ENCODE results near the gene CR1. TPM values are rescaled to one million over a fixed set of nuclear protein-coding genes. Genes with fewer than 3 reads are reported as not detected.

Gene CR1
- polyA plus RNA-seq, 3 donors, result 11.3 to 30.8 (median 26.5) TPM

- Histone ChIP-seq H3K4me3 (replicated peaks in 1 of 3; ENCODE audit: low read depth in 2 of 3, low read length in 3 of 3) (no peak overlapping the region), H2AFZ (ENCODE audit: insufficient read depth, low read depth, low read length, poor library complexity, severe bottlenecking) (no peak overlapping the region), H3K36me3 (replicated peaks in 1 of 2; ENCODE audit: control insufficient read depth in 1 of 2, insufficient read depth in 2 of 2, low read length in 2 of 2) (no peaks in the 10 kb centered on the region), H3K79me2 (ENCODE audit: insufficient read depth, low read length) (no peaks in the 10 kb centered on the region), H3K27ac (ENCODE audit: low read depth in 1 of 2, low read length in 2 of 2) (no peak overlapping the region), H3K9me3 (replicated peaks in 1 of 2; ENCODE audit: control insufficient read depth in 1 of 2, insufficient read depth in 1 of 2, low read length in 2 of 2) (no peaks in the 10 kb centered on the region), H3K4me2 (replicated peaks; ENCODE audit: extremely low read depth, low read length, poor library complexity, severe bottlenecking) (no peak overlapping the region), H3K9ac (ENCODE audit: insufficient read depth, low read length, poor library complexity, severe bottlenecking) (no peak overlapping the region), H3K4me1 (ENCODE audit: control insufficient read depth in 1 of 2, insufficient read depth in 2 of 2, low read length in 2 of 2) (peaks cover 13 to 14% of the 10 kb centered on the region in 2 donors), H4K20me1 (ENCODE audit: insufficient read depth, low read length) (no peaks in the 10 kb centered on the region), H3K27me3 (ENCODE audit: control insufficient read depth in 2 of 2, insufficient read depth in 2 of 2, low read length in 2 of 2) (peaks cover 31 to 40% of the 10 kb centered on the region in 2 donors)
- no peak for DNase-seq
- no peak for TF ChIP-seq CTCF (IDR thresholded peaks at IDR 0.05)
- H3K27ac Mint-ChIP-seq, result no peak overlapping the region
- peaks cover 21 to 23% (median 22%) of the 10 kb centered on the region in 3 donors for H3K27me3 Mint-ChIP-seq (ENCODE audit: low read depth in 3 of 3)
- intact Hi-C loops (cut with micrococcal nuclease), result no loop called here
- peaks cover 0 to 9% of the 10 kb centered on the region in 2 donors for H3K36me3 Mint-ChIP-seq
- peaks cover 17% of the 10 kb centered on the region for H3K4me1 Mint-ChIP-seq
- H3K9me3 Mint-ChIP-seq, result peaks cover 0 to 6% (median 3%) of the 10 kb centered on the region in 7 donors
- WGBS (ENCODE audit: insufficient coverage), result 100% methylated on average over 1 of the region's 1 CpG
- no peak overlapping the region for H3K4me3 Mint-ChIP-seq
Observed at GRCh38 chr1:207458414-207458813, 37.5 kb upstream of the CR1 start.

- H3K36me3 ChIP-seq (replicated peaks in 1 of 2; ENCODE audit: control insufficient read depth in 1 of 2, insufficient read depth in 2 of 2, low read length in 2 of 2), result no peaks in the 10 kb centered on the region
- H3K4me3 ChIP-seq (replicated peaks in 1 of 3; ENCODE audit: low read depth in 2 of 3, low read length in 3 of 3), result no peak overlapping the region
- H3K36me3 Mint-ChIP-seq, result peaks cover 0 to 6% of the 10 kb centered on the region in 2 donors
- H3K4me2 ChIP-seq (replicated peaks; ENCODE audit: extremely low read depth, low read length, poor library complexity, severe bottlenecking), result no peak overlapping the region
- no peaks in the 10 kb centered on the region for H3K79me2 ChIP-seq (ENCODE audit: insufficient read depth, low read length)
- H3K9me3 ChIP-seq (replicated peaks in 1 of 2; ENCODE audit: control insufficient read depth in 1 of 2, insufficient read depth in 1 of 2, low read length in 2 of 2), result no peaks in the 10 kb centered on the region
- peaks cover 13% of the 10 kb centered on the region for H3K4me1 Mint-ChIP-seq
- intact Hi-C loops (cut with micrococcal nuclease), result no loop called here
- no peak for DNase-seq
- no peak overlapping the region for H2AFZ ChIP-seq (ENCODE audit: insufficient read depth, low read depth, low read length, poor library complexity, severe bottlenecking)
- H3K27ac Mint-ChIP-seq, result no peak overlapping the region
- no peak for TF ChIP-seq CTCF (IDR thresholded peaks at IDR 0.05)
- H3K9ac ChIP-seq (ENCODE audit: insufficient read depth, low read length, poor library complexity, severe bottlenecking), result no peak overlapping the region
- no peaks in the 10 kb centered on the region for H4K20me1 ChIP-seq (ENCODE audit: insufficient read depth, low read length)
- peaks cover 0 to 6% (median 3%) of the 10 kb centered on the region in 7 donors for H3K9me3 Mint-ChIP-seq
- H3K4me1 ChIP-seq (ENCODE audit: control insufficient read depth in 1 of 2, insufficient read depth in 2 of 2, low read length in 2 of 2), result peaks cover 10 to 11% of the 10 kb centered on the region in 2 donors
- H3K27ac ChIP-seq (ENCODE audit: low read depth in 1 of 2, low read length in 2 of 2), result no peak overlapping the region
- peaks cover 26 to 34% of the 10 kb centered on the region in 2 donors for H3K27me3 ChIP-seq (ENCODE audit: control insufficient read depth in 2 of 2, insufficient read depth in 2 of 2, low read length in 2 of 2)
- WGBS (ENCODE audit: insufficient coverage), result no CpG with 5 or more reads among the region's 2 CpGs
- H3K4me3 Mint-ChIP-seq, result no peak overlapping the region
- peaks cover 17 to 18% (median 18%) of the 10 kb centered on the region in 3 donors for H3K27me3 Mint-ChIP-seq (ENCODE audit: low read depth in 3 of 3)
Observed at GRCh38 chr1:207459008-207459407, 36.9 kb upstream of the CR1 start.

Data from CD14-positive monocyte (primary cell).